Heart left ventricle (tissue), 13 donors: Measurements from ENCODE around the gene KCTD18.

Experiments used
- POLR2A ChIP-seq, 2 donors: fragments of 450-650 bp; IDR thresholded peaks; one replicate each; pipeline ENCODE4 v1.6.1; 2017; ENCODE audit warnings: antibody characterized with exemption in 2 of 2, mild to moderate bottlenecking in 2 of 2, moderate library complexity in 2 of 2
- TF ChIP-seq, protein P1 (sequence below), 12 donors: fragments of 200-600 bp; sonication (generic) in 4 of 12; IDR thresholded peaks; one replicate each; pipeline versions ENCODE4 v1.5.0 to v1.8.0; 2018 to 2022; ENCODE audit warnings: antibody characterized with exemption in 12 of 12, mild to moderate bottlenecking in 5 of 12
- donor health status: ischemic (EF 13 %, LVEDD 7.1; RV severe dilation, severe dysfunction).
- donor health status: DM: no; HTN: yes; CAD: no.
- donor health status: DM: no; HTN: no; CAD: no.
- donor health status: ischemic (EF 25% LVEDD 6.9; RV normal size, moderate dysfunction).
- donor health status: ischemic (EF 25% LVEDD 5.7; RV mildly dilated, moderate dysfunction).
- donor health status: ischemic (EF 35%, LVEDD 5.7; RV mildly dilated, moderate dysfunction).
- donor health status: nonischemic (EF 11% LVEDD 7.7; RV severe dilation, severe dysfunction).
- donor health status: DM: yes; HTN: yes; CAD: no.
- donor health status: PGD.
- donor health status: ischemic (EF 29% LVEDD 5.4; RV normal size, mild dysfunction).
- donor health status: nonischemic (EF 23%, LVEDD 6.1; RV moderate dilation, normal function).

GRCh38 chr2:200496696-200497095 lies 13.2 kb downstream of the KCTD18 start:
- TF ChIP-seq, protein P1, sequence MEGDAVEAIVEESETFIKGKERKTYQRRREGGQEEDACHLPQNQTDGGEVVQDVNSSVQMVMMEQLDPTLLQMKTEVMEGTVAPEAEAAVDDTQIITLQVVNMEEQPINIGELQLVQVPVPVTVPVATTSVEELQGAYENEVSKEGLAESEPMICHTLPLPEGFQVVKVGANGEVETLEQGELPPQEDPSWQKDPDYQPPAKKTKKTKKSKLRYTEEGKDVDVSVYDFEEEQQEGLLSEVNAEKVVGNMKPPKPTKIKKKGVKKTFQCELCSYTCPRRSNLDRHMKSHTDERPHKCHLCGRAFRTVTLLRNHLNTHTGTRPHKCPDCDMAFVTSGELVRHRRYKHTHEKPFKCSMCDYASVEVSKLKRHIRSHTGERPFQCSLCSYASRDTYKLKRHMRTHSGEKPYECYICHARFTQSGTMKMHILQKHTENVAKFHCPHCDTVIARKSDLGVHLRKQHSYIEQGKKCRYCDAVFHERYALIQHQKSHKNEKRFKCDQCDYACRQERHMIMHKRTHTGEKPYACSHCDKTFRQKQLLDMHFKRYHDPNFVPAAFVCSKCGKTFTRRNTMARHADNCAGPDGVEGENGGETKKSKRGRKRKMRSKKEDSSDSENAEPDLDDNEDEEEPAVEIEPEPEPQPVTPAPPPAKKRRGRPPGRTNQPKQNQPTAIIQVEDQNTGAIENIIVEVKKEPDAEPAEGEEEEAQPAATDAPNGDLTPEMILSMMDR (IDR thresholded peaks at IDR 0.05): no peak
- no peak for TF ChIP-seq POLR2A (IDR thresholded peaks at IDR 0.05)
